ENCODE data around the gene CRK.
"Not testable (repeated sequence)": the region's sequence is repeated elsewhere in the genome, so short reads cannot be mapped to it uniquely, and the experiment has no call there.

The CRK gene

DNA sequence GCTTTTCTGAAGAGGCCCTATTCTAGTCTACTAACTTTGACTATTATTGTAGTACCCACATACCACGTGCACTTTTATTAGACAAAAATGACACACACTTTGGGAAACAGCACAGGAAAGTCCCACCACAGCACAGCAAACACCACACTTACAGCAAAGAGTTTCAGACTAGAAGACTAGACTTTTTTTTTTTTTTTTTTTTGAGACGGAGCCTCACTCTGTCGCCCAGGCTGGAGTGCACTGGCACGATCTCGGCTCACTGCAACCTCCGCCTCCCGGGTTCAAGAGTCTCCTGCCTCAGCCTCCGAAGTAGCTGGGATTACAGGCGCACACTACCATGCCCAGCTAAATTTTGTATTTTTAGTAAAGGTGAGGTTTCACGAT lies 76.1 kb downstream of the CRK start:
- no peak for DNase-seq

DNA sequence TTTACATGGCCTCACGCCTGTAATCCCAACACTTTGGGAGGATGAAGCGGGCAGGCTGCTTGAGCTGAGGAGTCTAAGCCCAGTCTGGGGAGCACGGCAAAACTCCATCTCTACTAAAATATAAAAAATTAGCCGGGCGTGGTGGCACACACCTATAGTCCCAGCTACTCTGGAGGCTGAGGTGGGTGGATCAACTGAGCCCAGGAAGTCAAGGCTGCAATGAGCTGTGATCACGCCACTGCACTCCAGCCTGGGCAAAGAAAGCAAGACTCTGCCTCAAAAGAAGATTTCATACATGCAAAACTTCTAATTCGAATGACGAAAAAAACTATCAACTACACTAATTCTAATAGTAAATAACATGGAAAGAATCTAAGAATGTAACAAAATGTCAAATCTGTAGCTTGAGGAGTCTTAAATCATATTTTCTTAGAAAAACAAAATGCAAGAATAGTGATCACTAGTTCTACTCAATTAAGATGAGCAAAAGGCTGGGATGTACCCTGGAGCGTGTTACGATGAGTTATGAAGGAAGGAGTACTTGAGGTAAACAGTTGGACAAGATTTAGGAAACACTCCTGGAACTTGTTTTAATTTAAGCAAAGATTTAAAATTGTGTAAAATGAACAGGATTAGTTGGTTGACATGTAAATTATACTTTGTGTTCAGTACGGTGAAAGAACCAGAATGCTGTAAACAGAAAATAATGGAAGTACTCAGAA lies 76.7 kb downstream of the CRK start:
- DNase-seq = no peak

DNA sequence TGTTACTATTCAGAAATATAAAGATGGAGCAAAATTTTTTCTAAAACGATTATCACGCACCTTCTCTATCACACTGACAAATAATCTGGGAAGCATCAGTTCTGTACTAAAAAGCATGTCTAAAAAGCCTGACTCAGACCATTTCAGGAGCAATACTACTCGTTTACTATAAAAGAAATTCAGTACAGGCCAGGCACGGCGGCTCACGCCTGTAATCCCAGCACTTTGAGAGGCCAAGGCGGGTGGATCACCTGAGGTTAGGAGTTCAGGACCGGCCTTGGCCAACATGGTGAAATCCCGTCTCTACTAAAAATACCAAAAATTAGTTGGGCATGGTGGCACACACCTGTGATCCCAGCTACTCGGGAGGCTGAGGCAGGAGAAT lies 77.6 kb downstream of the CRK start:
- DNase-seq = not testable (repeated sequence)

DNA sequence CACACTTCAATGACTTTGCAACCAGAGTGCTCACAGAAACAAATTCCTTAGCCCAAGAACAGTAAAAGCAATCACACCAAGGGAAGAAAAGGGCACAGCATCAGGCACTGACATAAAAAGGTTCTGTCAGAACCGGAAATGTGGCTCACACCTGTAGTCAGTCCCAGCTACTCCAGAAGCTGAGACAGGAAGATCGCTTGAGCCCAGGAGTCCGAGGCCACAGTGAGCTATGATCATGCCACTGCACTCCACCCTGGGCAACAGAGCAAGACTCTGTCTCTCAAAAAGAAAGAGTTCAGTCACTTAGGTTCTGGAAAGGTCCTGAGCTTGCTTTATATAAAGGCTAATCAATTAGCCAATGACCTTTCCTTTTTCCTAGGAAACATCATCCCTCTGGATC lies 78.7 kb downstream of the CRK start:
- no peak for DNase-seq

DNA sequence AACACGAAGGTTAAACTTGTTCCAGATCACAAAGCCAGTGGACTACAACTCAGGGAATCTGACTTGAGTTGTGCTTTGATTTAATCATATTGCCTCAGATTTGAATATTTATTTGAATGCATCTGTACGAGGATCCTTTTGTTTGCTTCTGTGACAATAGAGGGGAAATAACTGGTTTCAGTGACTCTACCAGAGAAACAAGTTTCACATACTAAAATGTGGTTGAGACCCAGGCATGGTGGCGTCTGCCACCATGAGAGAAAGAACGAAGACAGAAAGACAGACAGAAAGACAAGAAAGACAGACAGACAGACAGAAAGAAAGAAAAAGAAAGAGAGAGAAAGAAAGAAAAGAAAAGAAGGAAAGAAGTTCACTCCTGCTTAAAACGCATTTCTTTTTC lies 80.0 kb downstream of the CRK start:
- no peak for DNase-seq

DNA sequence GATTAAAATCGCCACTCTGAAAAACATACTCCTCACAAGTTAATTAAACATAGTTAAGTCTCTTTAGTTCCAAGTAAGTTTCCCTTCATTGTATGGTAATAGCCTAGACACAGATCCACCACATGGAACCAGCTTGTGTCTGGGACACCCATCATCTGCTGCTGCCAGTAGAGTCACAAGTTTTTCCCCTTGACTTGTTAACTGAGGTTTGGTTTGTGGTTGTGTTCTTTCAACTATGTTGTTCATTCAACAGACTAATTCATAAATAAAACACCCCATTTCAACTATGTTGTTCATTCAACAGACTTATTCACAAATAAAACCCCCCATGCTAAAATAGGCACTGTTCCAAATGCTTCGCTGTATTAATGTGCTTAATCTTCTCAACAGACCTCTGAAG lies 80.4 kb downstream of the CRK start:
- no peak for DNase-seq

DNA sequence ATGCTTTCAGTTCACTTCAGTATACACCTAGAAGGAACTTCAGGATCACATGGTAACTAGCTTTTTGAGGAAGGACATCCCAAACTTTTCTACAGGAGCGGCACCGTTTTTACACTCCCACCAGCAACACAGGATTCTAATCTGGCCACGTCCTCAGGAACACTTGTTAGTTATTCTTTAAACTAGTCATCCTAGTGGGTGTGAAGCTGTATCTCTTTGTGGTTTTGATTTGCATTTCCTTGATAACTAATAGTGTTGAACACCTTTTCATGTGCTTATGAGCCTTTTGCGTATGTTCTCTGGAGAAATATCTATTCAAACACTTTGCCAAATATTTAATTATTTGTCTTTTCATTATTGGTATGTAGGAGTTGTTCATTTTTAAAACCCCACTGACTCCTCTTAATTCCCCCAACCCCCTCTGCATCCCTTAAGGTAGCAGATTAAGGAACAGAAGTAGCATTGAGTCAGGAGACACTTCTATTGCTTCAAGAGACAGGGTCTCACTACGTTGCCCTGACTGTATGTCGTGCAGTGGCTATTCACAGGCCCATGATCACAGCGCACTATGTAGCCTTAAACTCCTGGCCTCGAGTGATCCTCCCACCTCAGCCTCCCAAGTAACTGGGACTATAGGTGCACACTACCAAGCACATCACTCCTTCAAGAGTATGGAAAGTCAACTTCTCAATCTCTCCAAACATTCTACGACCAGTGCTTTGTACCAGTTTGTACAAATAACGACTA lies 81.4 kb downstream of the CRK start:
- no peak for DNase-seq

DNA sequence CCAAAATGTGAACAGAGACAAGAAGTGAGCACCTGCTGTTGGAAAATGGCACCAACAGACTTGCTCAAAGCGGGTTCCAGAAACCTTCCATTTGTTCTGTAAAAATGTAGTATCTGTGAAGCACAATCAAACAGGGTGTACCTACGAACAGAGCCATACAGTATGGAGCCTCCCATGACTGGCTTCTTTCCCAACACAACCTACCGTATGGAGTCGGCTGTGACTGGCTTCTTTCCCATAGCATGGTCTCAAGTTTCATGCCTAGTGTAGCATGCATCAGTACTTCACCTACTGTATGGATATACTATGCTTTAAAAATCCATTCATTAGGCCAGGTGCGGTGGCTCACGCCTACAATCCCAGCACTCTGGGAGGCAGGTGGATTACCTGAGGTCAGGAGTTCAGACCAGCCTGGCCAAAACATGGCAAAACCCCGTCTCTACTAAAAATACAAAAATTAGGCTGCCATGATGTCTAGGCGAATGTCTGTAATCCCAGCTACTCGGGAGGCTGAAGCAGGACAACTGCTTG lies 82.3 kb downstream of the CRK start:
- no peak for DNase-seq

DNA sequence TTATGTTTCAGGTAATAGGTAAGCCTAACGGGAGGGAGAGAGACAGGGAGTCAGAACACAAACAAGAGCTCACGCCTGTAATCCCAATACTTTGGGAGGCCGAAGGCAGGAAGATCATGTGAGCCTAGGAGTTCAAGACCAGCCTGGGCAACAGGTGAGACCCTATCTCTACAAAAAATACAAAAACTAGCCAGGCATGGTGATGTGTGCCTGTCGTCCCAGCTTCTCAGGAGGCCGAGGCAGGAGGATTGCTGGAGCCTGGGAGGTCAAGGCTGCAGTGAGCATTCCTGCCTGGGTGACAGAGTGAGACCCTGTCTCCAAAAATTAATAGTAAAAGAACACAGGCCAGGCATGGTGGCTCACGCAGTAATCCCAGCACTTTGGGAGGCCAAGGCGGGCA lies 83.4 kb downstream of the CRK start:
- no peak for DNase-seq

DNA sequence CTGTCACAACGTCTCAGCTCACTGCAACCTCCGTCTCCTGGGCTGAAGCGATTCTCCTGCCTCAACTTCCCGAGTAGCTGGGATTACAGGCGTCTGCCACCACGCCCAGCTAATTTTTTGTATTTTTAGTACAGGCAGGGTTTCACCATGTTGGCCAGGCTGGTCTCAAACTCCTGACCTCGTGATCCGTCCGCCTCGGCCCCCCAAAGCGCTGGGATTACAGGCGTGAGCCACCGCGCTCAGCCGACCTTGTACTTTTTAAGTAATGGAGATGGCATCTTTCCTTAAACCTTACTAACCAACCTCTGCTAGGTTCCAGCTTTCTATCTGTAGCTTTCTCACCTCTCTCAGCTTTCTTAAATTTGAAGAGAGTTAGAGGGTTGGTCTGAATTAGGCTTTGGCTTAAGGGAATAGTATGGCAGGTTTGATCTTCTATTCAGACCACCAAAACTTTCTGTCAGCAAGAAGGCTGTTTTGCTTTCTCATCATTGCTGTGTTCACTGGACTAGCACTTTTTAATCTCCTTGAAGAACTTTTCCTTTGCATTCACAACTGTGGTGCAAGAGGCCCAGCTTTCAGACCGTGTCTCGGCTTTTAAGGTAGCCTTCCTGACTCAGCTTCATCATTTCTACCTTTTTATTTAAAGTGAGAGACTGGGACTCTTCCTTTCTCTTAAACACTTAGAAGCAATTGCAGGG lies 84.0 kb downstream of the CRK start:
- DNase-seq = no peak

Measured in T1000 (cell line).